C4-2B (cell line): ENCODE data around the gene CMTM8.
A peak's percentile ranks its signal among the peaks of the same experiment; 100 is the strongest.
"Not testable (repeated sequence)": the region's sequence is repeated elsewhere in the genome, so short reads cannot be mapped to it uniquely, and the experiment has no call there.

ENCODE experiments used
- H3K27ac ChIP-seq: fragments of 450-650 bp; 2 replicates; pipeline ENCODE4 v1.5.1; 2017
- CTCF ChIP-seq: fragments of 450-650 bp; conservative IDR thresholded peaks from 2 replicates; pipeline ENCODE4 v1.5.1; 2017; ENCODE audit warnings: mild to moderate bottlenecking
- ZFX ChIP-seq: fragments of 450-650 bp; IDR thresholded peaks from 2 replicates; pipeline ENCODE4 v1.6.1; 2017

Gene CMTM8

GRCh38 chr3:32238453-32239306 lies at the start of gene CMTM8:
Gene CMTM8, plus strand, starts transcription at chr3:32238680. Its CDS starts 293 bp downstream, at chr3:32238973.
- peak within 1 kb of the TSS; percentile 70 for H3K27ac ChIP-seq
- peak; percentile 38; the same call in 1 of the 2 replicates for TF ChIP-seq ZFX
- TF ChIP-seq CTCF, result no peak

GRCh38 chr3:32189693-32190092 lies 48.8 kb upstream of the CMTM8 start:
- no peak overlapping the region for H3K27ac ChIP-seq
- TF ChIP-seq CTCF (no peak), ZFX (no peak)

- not testable (repeated sequence) for H3K27ac ChIP-seq
Measured at GRCh38 chr3:32190556-32190955, 47.9 kb upstream of the CMTM8 start.

- H3K27ac ChIP-seq, result no peak overlapping the region
- TF ChIP-seq CTCF (no peak), ZFX (no peak)
Measured at GRCh38 chr3:32193101-32193500, 45.4 kb upstream of the CMTM8 start.

GRCh38 chr3:32194653-32195052 lies 43.8 kb upstream of the CMTM8 start:
- no peak for TF ChIP-seq CTCF
- TF ChIP-seq ZFX, result no peak
- no peak overlapping the region for H3K27ac ChIP-seq

- TF ChIP-seq CTCF (no peak), ZFX (no peak)
- H3K27ac ChIP-seq, result no peak overlapping the region
Measured at GRCh38 chr3:32195995-32196540, 42.4 kb upstream of the CMTM8 start.

GRCh38 chr3:32197991-32198390 lies 40.5 kb upstream of the CMTM8 start:
- H3K27ac ChIP-seq, result no peak overlapping the region
- TF ChIP-seq ZFX (no peak), CTCF (no peak)

- H3K27ac ChIP-seq, result no peak overlapping the region
- TF ChIP-seq CTCF (no peak), ZFX (no peak)
Measured at GRCh38 chr3:32198714-32199113, 39.8 kb upstream of the CMTM8 start.
